Endodermal cell (in vitro differentiated cells): Measurements from ENCODE around the gene ABCC1. TPM values are rescaled to one million over a fixed set of nuclear protein-coding genes. Genes with fewer than 3 reads are reported as not detected.
A peak's percentile ranks its signal among the peaks of the same experiment; 100 is the strongest.

Experiments used
- DNase-seq: peaks from one replicate; pipeline ENCODE4 v3.0.0-alpha.2; 2017
- H3K27ac ChIP-seq: 2 replicates; pipeline ENCODE4 v1.5.1; 2013; ENCODE audit warnings: mild to moderate bottlenecking, low read depth, low read length, moderate library complexity
- H3K27me3 ChIP-seq: 2 replicates; pipeline ENCODE4 v1.6.1; 2013; ENCODE audit warnings: mild to moderate bottlenecking, low read length, moderate library complexity; ENCODE audit not compliant: insufficient read depth, control insufficient read depth, poor library complexity, severe bottlenecking
- H3K36me3 ChIP-seq: 2 replicates; pipeline ENCODE4 v1.7.0; 2013; ENCODE audit warnings: mild to moderate bottlenecking, low read length, moderate library complexity; ENCODE audit not compliant: control insufficient read depth, insufficient read depth
- H3K4me1 ChIP-seq: one replicate; pipeline ENCODE4 v1.7.0; 2013; ENCODE audit warnings: low read length; ENCODE audit not compliant: control insufficient read depth, insufficient read depth
- H3K4me3 ChIP-seq: 2 replicates; pipeline ENCODE4 v1.5.1; 2013; ENCODE audit warnings: mild to moderate bottlenecking, low read length, moderate library complexity
- H3K9ac ChIP-seq: 2 replicates; pipeline ENCODE4 v1.6.1; 2013; ENCODE audit warnings: mild to moderate bottlenecking, low read length, moderate library complexity; ENCODE audit not compliant: poor library complexity, severe bottlenecking; ENCODE audit errors: extremely low read depth
- H3K9me3 ChIP-seq: 2 replicates; pipeline ENCODE4 v1.6.1; 2013; ENCODE audit warnings: mild to moderate bottlenecking, low read length, moderate library complexity; ENCODE audit not compliant: control insufficient read depth
- H3K27ac Mint-ChIP-seq: 2 replicates; pipeline ENCODE4 v1.8.0; 2020; ENCODE audit warnings: mixed read lengths
- H3K27me3 Mint-ChIP-seq: 2 replicates; pipeline ENCODE4 v1.8.0; 2021; ENCODE audit warnings: mild to moderate bottlenecking, mixed read lengths; ENCODE audit not compliant: insufficient read depth
- H3K36me3 Mint-ChIP-seq: 2 replicates; pipeline ENCODE4 v1.8.0; 2020; ENCODE audit warnings: low read depth, mixed read lengths
- H3K4me1 Mint-ChIP-seq: 2 replicates; pipeline ENCODE4 v1.8.0; 2020; ENCODE audit warnings: mixed read lengths
- H3K4me3 Mint-ChIP-seq: 2 replicates; pipeline ENCODE4 v1.8.0; 2020; ENCODE audit warnings: mild to moderate bottlenecking, moderate library complexity, mixed read lengths
- H3K9me3 Mint-ChIP-seq: 2 replicates; pipeline ENCODE4 v1.8.0; 2020; ENCODE audit warnings: mild to moderate bottlenecking, mixed read lengths
- CTCF ChIP-seq: fragments of 200-600 bp; sonication (generic); conservative IDR thresholded peaks from 2 replicates; pipeline ENCODE4 v1.5.0; 2021; ENCODE audit warnings: antibody characterized with exemption, mild to moderate bottlenecking
- whole genome bisulfite sequencing, 2 experiments: methylation state at CpG; one replicate each; pipeline versions ENCODE4 v1.1.5 to v1.1.7; 2013; ENCODE audit warnings: missing lambda C conversion rate in 2 of 2, mixed read lengths in 1 of 2; ENCODE audit not compliant: insufficient coverage in 1 of 2, insufficient read length in 1 of 2; 5-methylcytosine and 5-hydroxymethylcytosine counted together
- total RNA-seq, 2 donors: library from RNA; stranded (reverse); fragmentation: NEBNext Ultra II Directional in 1 of 2; extraction: Animal tissue kit (Norgen Biotek cat#: 25700) in 1 of 2; gene quantifications; 2 replicates in 1 of 2; 3 replicates in 1 of 2; pipeline ENCODE4 v1.2.1, GENCODE V29; 2021

ABCC1 gene
- total RNA-seq, 2 donors from 2014 or later, result 47.1 to 51.2 TPM

- Mint-ChIP-seq H3K36me3 (no peaks in the 10 kb centered on the region), H3K27me3 (no peaks in the 10 kb centered on the region), H3K9me3 (no peaks in the 10 kb centered on the region), H3K4me1 (no peaks in the 10 kb centered on the region), H3K4me3 (no peak overlapping the region), H3K27ac (no peak overlapping the region)
- peak; percentile 34 for TF ChIP-seq CTCF
- DNase-seq, result no peak
- Histone ChIP-seq H3K27me3 (no peaks in the 10 kb centered on the region), H3K4me3 (no peak overlapping the region), H3K9ac (no peak overlapping the region), H3K27ac (no peak overlapping the region), H3K4me1 (no peaks in the 10 kb centered on the region), H3K36me3 (no peaks in the 10 kb centered on the region), H3K9me3 (no peaks in the 10 kb centered on the region)
- WGBS, 2 experiments, result 80 to 85% methylated on average over 11 of the region's 11 CpGs
These were observed 218.5 kb downstream of the ABCC1 start for GRCh38 chr16:16167927-16168326.

DNA sequence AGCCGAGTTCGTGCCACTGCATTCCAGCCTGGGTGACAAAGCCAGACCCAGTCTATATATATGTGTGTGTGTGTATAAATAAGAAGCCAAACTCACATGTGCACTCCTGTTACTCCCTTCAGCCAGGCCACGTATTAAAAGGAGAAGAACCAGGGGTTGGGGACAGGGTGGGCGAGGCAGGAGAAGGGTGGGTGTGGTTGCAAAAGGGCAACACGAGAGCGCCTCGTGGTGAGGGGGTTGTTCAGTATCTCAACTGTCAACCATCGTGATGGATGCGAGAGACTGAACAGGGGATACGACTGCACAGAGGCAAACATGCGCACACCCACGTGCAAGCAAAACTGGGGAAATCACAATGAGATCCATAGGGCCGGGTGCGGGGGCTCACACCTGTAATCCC is 219.0 kb downstream of the ABCC1 start:
- H3K4me3 Mint-ChIP-seq, result no peak overlapping the region
- H3K4me3 ChIP-seq, result no peak overlapping the region
- no peaks in the 10 kb centered on the region for H3K9me3 Mint-ChIP-seq
- DNase-seq, result no peak
- H3K27ac Mint-ChIP-seq, result no peak overlapping the region
- no peak for TF ChIP-seq CTCF
- no peaks in the 10 kb centered on the region for H3K36me3 Mint-ChIP-seq
- H3K27me3 Mint-ChIP-seq, result no peaks in the 10 kb centered on the region
- H3K9ac ChIP-seq, result no peak overlapping the region
- 93 to 98% methylated on average over 10 to 14 of the region's 14 CpGs for WGBS, 2 experiments
- H3K4me1 Mint-ChIP-seq, result no peaks in the 10 kb centered on the region
- H3K36me3 ChIP-seq, result no peaks in the 10 kb centered on the region
- H3K9me3 ChIP-seq, result no peaks in the 10 kb centered on the region
- H3K27ac ChIP-seq, result no peak overlapping the region
- no peaks in the 10 kb centered on the region for H3K27me3 ChIP-seq
- H3K4me1 ChIP-seq, result no peaks in the 10 kb centered on the region

- no peak for TF ChIP-seq CTCF
- no peaks in the 10 kb centered on the region for H3K4me1 Mint-ChIP-seq
- no peaks in the 10 kb centered on the region for H3K9me3 Mint-ChIP-seq
- H3K27ac Mint-ChIP-seq, result no peak overlapping the region
- H3K27me3 Mint-ChIP-seq, result no peaks in the 10 kb centered on the region
- no peak overlapping the region for H3K4me3 ChIP-seq
- no peaks in the 10 kb centered on the region for H3K27me3 ChIP-seq
- DNase-seq, result no peak
- WGBS, 2 experiments, result 79 to 92% methylated on average over 2 to 15 of the region's 15 CpGs
- H3K27ac ChIP-seq, result no peak overlapping the region
- no peaks in the 10 kb centered on the region for H3K36me3 ChIP-seq
- H3K4me3 Mint-ChIP-seq, result no peak overlapping the region
- no peaks in the 10 kb centered on the region for H3K9me3 ChIP-seq
- H3K9ac ChIP-seq, result no peak overlapping the region
- no peaks in the 10 kb centered on the region for H3K4me1 ChIP-seq
- H3K36me3 Mint-ChIP-seq, result no peaks in the 10 kb centered on the region
These were observed 220.2 kb downstream of the ABCC1 start for GRCh38 chr16:16169615-16170014.
